Measurements from ENCODE around the gene TEX22. TPM values are rescaled to one million over a fixed set of nuclear protein-coding genes. Genes with fewer than 3 reads are reported as not detected.

The TEX22 gene
- polyA plus RNA-seq, 3 donors = 0.52 to 2.2 (median 0.57) TPM

DNA sequence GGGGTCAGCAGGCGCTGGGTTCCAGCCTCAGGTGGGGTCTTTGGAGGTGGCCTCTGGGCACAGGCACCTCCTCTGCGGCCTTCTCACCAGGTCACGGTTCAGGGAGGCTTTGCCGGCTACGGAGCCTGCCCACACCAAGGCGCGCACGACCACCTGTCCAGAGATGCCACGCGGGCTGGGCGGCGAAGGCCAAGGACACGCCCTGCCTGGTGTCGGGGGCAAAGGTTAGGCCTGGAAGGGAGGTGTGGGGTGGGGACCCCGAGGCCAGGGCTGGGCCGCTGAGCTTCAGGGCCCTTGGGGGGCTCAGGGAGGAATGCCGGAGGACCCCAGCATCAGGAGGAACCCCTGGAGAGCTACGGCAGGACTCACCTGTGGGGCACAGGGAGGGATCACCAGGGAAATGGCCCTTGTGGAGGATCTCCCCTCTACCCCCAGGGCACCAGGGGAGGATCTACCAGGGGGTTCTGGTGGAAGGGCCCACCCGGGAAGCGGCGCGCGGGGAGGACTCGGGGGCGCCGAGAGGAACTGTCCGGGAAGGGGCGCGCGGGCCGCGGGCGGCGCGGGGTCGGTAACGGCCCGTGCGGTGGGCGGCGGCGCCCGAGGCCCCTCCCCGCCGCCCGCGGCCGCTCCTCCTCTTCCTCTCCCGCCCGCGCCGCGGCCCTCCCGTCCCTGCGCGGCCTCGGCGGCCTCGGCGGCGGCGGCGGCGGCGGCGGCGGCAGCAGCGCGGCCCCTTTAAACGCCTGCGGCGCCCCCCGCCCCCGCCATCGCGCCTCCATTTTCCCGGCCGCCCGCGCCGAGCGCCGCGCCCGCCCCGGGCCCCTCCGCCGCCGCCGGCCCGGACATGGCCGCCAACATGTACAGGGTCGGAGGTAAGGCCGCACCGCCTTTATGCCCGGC, 21.1 kb downstream of the TEX22 start, which contains the start of gene MTA1:
MTA1 (plus strand) TSS at position 633 of the 897 bp plus-strand sequence; CDS start at position 842, 209 bp downstream.
- Mint-ChIP-seq H3K9me3 (peaks cover 0 to 2% (median 0%) of the 10 kb centered on the region in 7 donors), H3K27ac (peak within 1 kb of the TSS in 3 of 7 donors; percentile 14 to 80 (median 19)), H3K27me3 (ENCODE audit: low read depth in 3 of 3) (peaks cover 14 to 22% (median 17%) of the 10 kb centered on the region in 3 donors), H3K36me3 (peaks cover 2 to 12% of the 10 kb centered on the region in 2 donors), H3K4me1 (peaks cover 33% of the 10 kb centered on the region), H3K4me3 (peak within 1 kb of the TSS; percentile 76 to 89)
- intact Hi-C loops (cut with micrococcal nuclease) = loop anchor here in 1 of 2 donors (5.0 kb wide), 1 partner anchor 47 kb away; no protein-coding TSS in a partner anchor
- Histone ChIP-seq H3K27me3 (ENCODE audit: control insufficient read depth in 2 of 2, insufficient read depth in 2 of 2, low read length in 2 of 2) (peaks cover under 1 to 9% of the 10 kb centered on the region in 2 donors), H3K36me3 (replicated peaks in 1 of 2; ENCODE audit: control insufficient read depth in 1 of 2, insufficient read depth in 2 of 2, low read length in 2 of 2) (no peaks in the 10 kb centered on the region), H3K4me3 (replicated peaks in 1 of 3; ENCODE audit: low read depth in 2 of 3, low read length in 3 of 3) (peak within 1 kb of the TSS; percentile 48 to 78 (median 62)), H3K79me2 (ENCODE audit: insufficient read depth, low read length) (peaks cover 43% of the 10 kb centered on the region), H3K9me3 (replicated peaks in 1 of 2; ENCODE audit: control insufficient read depth in 1 of 2, insufficient read depth in 1 of 2, low read length in 2 of 2) (no peaks in the 10 kb centered on the region), H3K27ac (ENCODE audit: low read depth in 1 of 2, low read length in 2 of 2) (peak within 1 kb of the TSS in 1 of 2 donors; percentile 52), H3K4me1 (ENCODE audit: control insufficient read depth in 1 of 2, insufficient read depth in 2 of 2, low read length in 2 of 2) (peaks cover 32 to 45% of the 10 kb centered on the region in 2 donors), H2AFZ (ENCODE audit: insufficient read depth, low read depth, low read length, poor library complexity, severe bottlenecking) (peak within 1 kb of the TSS; percentile 93), H4K20me1 (ENCODE audit: insufficient read depth, low read length) (peaks cover 32% of the 10 kb centered on the region), H3K4me2 (replicated peaks; ENCODE audit: extremely low read depth, low read length, poor library complexity, severe bottlenecking) (peak within 1 kb of the TSS; percentile 81), H3K9ac (ENCODE audit: insufficient read depth, low read length, poor library complexity, severe bottlenecking) (peak within 1 kb of the TSS; percentile 68)
- 7% methylated on average over 83 of the region's 96 CpGs for whole genome bisulfite sequencing (ENCODE audit: insufficient coverage)
- TF ChIP-seq, protein P1, sequence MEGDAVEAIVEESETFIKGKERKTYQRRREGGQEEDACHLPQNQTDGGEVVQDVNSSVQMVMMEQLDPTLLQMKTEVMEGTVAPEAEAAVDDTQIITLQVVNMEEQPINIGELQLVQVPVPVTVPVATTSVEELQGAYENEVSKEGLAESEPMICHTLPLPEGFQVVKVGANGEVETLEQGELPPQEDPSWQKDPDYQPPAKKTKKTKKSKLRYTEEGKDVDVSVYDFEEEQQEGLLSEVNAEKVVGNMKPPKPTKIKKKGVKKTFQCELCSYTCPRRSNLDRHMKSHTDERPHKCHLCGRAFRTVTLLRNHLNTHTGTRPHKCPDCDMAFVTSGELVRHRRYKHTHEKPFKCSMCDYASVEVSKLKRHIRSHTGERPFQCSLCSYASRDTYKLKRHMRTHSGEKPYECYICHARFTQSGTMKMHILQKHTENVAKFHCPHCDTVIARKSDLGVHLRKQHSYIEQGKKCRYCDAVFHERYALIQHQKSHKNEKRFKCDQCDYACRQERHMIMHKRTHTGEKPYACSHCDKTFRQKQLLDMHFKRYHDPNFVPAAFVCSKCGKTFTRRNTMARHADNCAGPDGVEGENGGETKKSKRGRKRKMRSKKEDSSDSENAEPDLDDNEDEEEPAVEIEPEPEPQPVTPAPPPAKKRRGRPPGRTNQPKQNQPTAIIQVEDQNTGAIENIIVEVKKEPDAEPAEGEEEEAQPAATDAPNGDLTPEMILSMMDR (IDR thresholded peaks at IDR 0.05) = no peak
- peak in 2 of 3 donors; percentile 29 to 44 for DNase-seq
